ENCODE data around the gene RCN2. TPM values are rescaled to one million over a fixed set of nuclear protein-coding genes. Genes with fewer than 3 reads are reported as not detected.

Gene RCN2
- total RNA-seq, 1 experiment from 2014 or later: 78.6 TPM

DNA sequence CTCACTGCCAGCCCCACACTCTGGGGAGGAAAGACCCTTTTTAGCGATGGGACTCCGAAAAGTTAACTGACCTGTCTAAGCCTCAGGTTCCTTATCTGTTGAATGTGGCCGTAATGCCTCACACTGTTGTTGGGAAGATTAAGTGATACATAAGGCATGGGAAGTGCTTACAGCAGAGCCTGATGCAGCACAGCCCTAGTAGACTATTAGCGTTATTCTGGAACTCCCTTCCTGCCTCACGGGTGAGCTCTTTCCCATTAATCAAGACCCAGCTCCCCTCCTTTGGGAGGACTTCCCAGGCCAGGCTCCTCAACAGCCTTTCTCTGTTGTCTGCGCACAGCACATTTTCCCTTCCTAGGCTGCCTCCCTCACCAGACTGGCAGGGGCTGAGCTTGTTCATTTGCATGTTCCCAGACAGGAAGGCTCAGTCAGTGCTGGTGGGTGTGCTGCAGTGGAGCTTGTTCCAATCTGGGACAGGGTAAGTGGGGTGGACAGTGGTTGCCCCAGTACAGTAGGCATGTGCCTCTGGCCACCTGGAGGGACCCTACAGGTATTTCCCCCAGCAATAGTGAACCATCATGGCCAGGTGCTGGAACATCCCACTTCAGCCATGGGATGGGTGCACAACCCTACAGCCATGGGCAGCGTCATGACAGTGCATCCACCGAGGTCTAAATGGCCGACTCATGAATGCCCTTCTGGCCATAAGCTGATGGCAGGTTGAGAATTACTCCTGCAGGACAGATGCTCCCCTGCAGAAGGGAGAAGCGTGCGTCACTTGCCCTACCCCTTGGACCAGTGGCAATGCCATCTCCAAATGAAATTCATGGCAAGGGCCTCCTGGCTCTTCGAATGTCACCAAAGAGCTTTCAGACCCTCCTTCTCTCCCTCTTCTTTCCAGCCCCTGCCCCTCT lies 57.6 kb downstream of the RCN2 start:
- Histone ChIP-seq H3K27me3 (replicated peaks; ENCODE audit: insufficient read depth, low read depth, low read length, poor library complexity) (no peaks in the 10 kb centered on the region), H3K27ac (ENCODE audit: low read depth, low read length, poor library complexity, severe bottlenecking) (no peak overlapping the region), H3K9me3 (ENCODE audit: low read depth, low read length, poor library complexity, severe bottlenecking) (no peaks in the 10 kb centered on the region), H3K4me3 (ENCODE audit: low read depth, low read length, poor library complexity, severe bottlenecking) (no peak overlapping the region), H3K36me3 (ENCODE audit: insufficient read depth, low read length, poor library complexity, severe bottlenecking) (no peaks in the 10 kb centered on the region), H3K4me1 (ENCODE audit: insufficient read depth, low read length, poor library complexity, severe bottlenecking) (no peaks in the 10 kb centered on the region)
- TF ChIP-seq, protein P1, sequence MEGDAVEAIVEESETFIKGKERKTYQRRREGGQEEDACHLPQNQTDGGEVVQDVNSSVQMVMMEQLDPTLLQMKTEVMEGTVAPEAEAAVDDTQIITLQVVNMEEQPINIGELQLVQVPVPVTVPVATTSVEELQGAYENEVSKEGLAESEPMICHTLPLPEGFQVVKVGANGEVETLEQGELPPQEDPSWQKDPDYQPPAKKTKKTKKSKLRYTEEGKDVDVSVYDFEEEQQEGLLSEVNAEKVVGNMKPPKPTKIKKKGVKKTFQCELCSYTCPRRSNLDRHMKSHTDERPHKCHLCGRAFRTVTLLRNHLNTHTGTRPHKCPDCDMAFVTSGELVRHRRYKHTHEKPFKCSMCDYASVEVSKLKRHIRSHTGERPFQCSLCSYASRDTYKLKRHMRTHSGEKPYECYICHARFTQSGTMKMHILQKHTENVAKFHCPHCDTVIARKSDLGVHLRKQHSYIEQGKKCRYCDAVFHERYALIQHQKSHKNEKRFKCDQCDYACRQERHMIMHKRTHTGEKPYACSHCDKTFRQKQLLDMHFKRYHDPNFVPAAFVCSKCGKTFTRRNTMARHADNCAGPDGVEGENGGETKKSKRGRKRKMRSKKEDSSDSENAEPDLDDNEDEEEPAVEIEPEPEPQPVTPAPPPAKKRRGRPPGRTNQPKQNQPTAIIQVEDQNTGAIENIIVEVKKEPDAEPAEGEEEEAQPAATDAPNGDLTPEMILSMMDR (conservative IDR thresholded peaks at IDR 0.05; ENCODE audit: low read depth, low read length): no peak
- TF ChIP-seq EZH2 (IDR thresholded peaks at IDR 0.05; ENCODE audit: borderline replicate concordance, low read depth, low read length, poor library complexity, severe bottlenecking): no peak
- POLR2A ChIA-PET (ENCODE audit: low non-redundant PET): no interaction called here
- CTCF ChIA-PET: no interaction called here
- no TSS peak for BruUV-seq (replicated peaks)
- DNase-seq (ENCODE audit: low spot score): no peak
- intact Hi-C loops (cut with micrococcal nuclease; ENCODE audit: unreplicated experiment): no loop called here

DNA sequence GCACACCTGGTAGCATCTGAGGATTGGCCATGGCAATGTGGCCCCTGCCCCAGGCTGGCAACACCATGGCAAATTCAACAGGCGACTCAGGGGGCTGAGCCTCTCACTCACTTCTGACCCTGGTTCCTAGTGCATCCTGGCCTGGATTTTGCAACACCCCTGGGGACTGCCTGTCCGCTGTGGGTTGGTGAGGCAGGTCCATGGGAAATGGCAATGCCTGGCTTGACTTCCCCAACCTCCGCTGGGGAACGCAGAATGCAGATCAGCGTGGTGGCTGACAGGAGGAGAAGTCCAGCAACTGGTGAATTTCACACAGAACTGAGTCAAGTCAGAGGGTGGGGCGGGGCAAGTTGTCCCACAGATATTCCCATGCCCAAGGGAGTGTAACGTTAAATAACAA lies 59.5 kb downstream of the RCN2 start:
- TF ChIP-seq EZH2 (IDR thresholded peaks at IDR 0.05; ENCODE audit: borderline replicate concordance, low read depth, low read length, poor library complexity, severe bottlenecking): no peak
- TF ChIP-seq, protein P1 (conservative IDR thresholded peaks at IDR 0.05; ENCODE audit: low read depth, low read length): no peak
- no TSS peak for BruUV-seq (replicated peaks)
- Histone ChIP-seq H3K9me3 (ENCODE audit: low read depth, low read length, poor library complexity, severe bottlenecking) (no peaks in the 10 kb centered on the region), H3K27ac (ENCODE audit: low read depth, low read length, poor library complexity, severe bottlenecking) (no peak overlapping the region), H3K4me1 (ENCODE audit: insufficient read depth, low read length, poor library complexity, severe bottlenecking) (no peaks in the 10 kb centered on the region), H3K36me3 (ENCODE audit: insufficient read depth, low read length, poor library complexity, severe bottlenecking) (no peaks in the 10 kb centered on the region), H3K4me3 (ENCODE audit: low read depth, low read length, poor library complexity, severe bottlenecking) (no peak overlapping the region), H3K27me3 (replicated peaks; ENCODE audit: insufficient read depth, low read depth, low read length, poor library complexity) (no peaks in the 10 kb centered on the region)
- POLR2A ChIA-PET (ENCODE audit: low non-redundant PET): no interaction called here
- no peak for DNase-seq (ENCODE audit: low spot score)
- CTCF ChIA-PET: no interaction called here
- intact Hi-C loops (cut with micrococcal nuclease; ENCODE audit: unreplicated experiment): no loop called here

DNA sequence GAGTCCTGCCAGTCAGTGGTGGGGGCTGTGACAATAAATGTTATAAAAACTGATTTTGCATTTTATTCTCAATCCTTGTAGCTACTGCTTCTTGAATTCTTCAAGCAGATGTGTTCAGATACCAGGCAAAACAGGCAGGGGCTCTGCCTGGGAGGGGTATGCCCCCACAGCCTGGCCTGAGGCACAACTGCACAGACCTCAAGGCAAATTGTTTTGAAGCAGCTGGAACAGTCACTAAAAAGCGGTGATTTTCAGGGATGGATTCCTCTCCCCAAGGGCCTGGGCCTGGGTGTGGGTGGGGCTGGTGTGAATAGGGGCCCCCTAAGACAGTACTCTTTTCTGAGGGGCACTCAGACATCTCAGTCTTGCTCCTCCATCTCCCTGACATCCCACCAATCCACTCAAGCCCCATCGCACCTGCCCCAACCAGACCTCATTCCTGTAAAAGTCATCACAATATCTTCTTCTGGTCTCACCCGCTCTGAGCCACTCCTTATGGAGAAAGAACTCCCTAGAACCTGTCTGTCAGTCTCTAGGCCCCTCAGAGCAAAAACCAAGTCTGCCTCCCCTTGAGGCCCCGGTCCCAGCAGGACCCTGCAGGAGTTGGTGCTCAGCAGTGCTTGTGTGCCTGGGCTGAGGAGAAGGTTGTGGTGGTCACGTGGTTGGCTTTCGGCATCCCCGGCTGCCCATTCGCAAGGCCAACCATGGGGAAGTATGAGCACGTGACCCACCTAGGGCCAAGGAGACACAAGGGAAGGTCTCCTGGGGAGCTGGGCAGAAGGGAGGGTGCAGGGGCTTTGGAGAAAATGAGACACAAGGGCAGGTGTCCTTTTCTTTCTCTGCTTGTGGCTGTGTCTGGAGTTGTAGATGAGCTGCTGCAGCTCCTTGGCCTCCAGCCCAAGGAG lies 60.4 kb downstream of the RCN2 start:
- CTCF ChIA-PET: no interaction called here
- no peak for DNase-seq (ENCODE audit: low spot score)

More for the DNA sequence above, 60.4 kb downstream of the RCN2 start:
- H3K4me1 ChIP-seq (ENCODE audit: insufficient read depth, low read length, poor library complexity, severe bottlenecking): no peaks in the 10 kb centered on the region
- no TSS peak for BruUV-seq (replicated peaks)
- no peaks in the 10 kb centered on the region for H3K36me3 ChIP-seq (ENCODE audit: insufficient read depth, low read length, poor library complexity, severe bottlenecking)
- no peaks in the 10 kb centered on the region for H3K9me3 ChIP-seq (ENCODE audit: low read depth, low read length, poor library complexity, severe bottlenecking)
- H3K4me3 ChIP-seq (ENCODE audit: low read depth, low read length, poor library complexity, severe bottlenecking): no peak overlapping the region
- TF ChIP-seq, protein P1 (conservative IDR thresholded peaks at IDR 0.05; ENCODE audit: low read depth, low read length): no peak
- no peak for TF ChIP-seq EZH2 (IDR thresholded peaks at IDR 0.05; ENCODE audit: borderline replicate concordance, low read depth, low read length, poor library complexity, severe bottlenecking)
- intact Hi-C loops (cut with micrococcal nuclease; ENCODE audit: unreplicated experiment): no loop called here
- no peaks in the 10 kb centered on the region for H3K27me3 ChIP-seq (replicated peaks; ENCODE audit: insufficient read depth, low read depth, low read length, poor library complexity)
- POLR2A ChIA-PET (ENCODE audit: low non-redundant PET): no interaction called here
- H3K27ac ChIP-seq (ENCODE audit: low read depth, low read length, poor library complexity, severe bottlenecking): no peak overlapping the region
